Neural progenitor cell (in vitro differentiated cells): ENCODE measurements around the gene SCAI.

Source experiments
- EZH2 ChIP-seq: fragments of 200-600 bp; sonication (generic); IDR thresholded peaks from 2 replicates; pipeline ENCODE4 v1.6.1; 2017; ENCODE audit warnings: antibody characterized with exemption, mild to moderate bottlenecking, moderate library complexity
- EZH2phosphoT487 ChIP-seq: fragments of 200-600 bp; sonication (generic); IDR thresholded peaks from 2 replicates; pipeline ENCODE4 v1.6.1; 2017; ENCODE audit warnings: antibody characterized with exemption
- TF ChIP-seq, protein P1 (sequence below): fragments of 200-600 bp; sonication (generic); IDR thresholded peaks from 2 replicates; pipeline ENCODE4 v1.5.1; 2017; ENCODE audit warnings: antibody characterized with exemption, mild to moderate bottlenecking

DNA sequence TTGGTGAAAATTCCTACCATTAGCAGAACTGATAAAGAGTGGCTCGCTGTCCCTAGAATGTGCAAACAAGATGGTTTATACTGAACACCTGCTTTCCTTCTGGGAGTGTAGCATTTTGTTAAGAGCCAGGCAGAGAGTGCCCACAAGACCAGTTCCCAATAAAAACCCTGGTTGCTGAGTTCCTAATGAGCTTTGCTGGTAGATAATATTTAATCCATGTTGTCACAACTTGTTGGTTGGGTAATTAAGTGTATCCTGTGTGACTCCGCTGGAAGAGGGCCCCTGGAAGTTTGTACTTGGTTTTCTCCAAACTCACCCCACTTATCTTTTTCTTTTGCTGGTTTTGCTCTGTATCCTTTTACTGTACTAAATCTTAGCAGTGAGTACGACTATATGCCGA lies 162.9 kb downstream of the SCAI start:
- TF ChIP-seq, protein P1, sequence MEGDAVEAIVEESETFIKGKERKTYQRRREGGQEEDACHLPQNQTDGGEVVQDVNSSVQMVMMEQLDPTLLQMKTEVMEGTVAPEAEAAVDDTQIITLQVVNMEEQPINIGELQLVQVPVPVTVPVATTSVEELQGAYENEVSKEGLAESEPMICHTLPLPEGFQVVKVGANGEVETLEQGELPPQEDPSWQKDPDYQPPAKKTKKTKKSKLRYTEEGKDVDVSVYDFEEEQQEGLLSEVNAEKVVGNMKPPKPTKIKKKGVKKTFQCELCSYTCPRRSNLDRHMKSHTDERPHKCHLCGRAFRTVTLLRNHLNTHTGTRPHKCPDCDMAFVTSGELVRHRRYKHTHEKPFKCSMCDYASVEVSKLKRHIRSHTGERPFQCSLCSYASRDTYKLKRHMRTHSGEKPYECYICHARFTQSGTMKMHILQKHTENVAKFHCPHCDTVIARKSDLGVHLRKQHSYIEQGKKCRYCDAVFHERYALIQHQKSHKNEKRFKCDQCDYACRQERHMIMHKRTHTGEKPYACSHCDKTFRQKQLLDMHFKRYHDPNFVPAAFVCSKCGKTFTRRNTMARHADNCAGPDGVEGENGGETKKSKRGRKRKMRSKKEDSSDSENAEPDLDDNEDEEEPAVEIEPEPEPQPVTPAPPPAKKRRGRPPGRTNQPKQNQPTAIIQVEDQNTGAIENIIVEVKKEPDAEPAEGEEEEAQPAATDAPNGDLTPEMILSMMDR = no peak
- no peak for TF ChIP-seq EZH2
- no peak for TF ChIP-seq EZH2phosphoT487
